DMS53 treated with DMSO at 0.1 percent for 48 hours (cell line): Measurements from ENCODE around the gene COBL.

Experiments
- DNase-seq: peaks from one replicate; lab custom pipeline; 2025; ENCODE audit not compliant: unreplicated experiment; lab: John Stamatoyannopoulos, UW

Gene COBL

GRCh38 chr7:51328351-51328801 lies 11.8 kb upstream of the COBL start:
- peak; percentile 17 for DNase-seq

GRCh38 chr7:51327287-51327717 lies 10.7 kb upstream of the COBL start:
- no peak for DNase-seq

- DNase-seq, result no peak
These were observed 10.2 kb upstream of the COBL start for GRCh38 chr7:51326656-51327286.

GRCh38 chr7:51325908-51326307 lies 9.3 kb upstream of the COBL start:
- no peak for DNase-seq

GRCh38 chr7:51325261-51325676 lies 8.7 kb upstream of the COBL start:
- no peak for DNase-seq

GRCh38 chr7:51324206-51324898 lies 7.7 kb upstream of the COBL start:
- DNase-seq, result no peak

GRCh38 chr7:51321961-51322515 lies 5.4 kb upstream of the COBL start:
- no peak for DNase-seq

GRCh38 chr7:51318886-51319579 lies 2.4 kb upstream of the COBL start:
- peak; percentile 87 for DNase-seq

GRCh38 chr7:51318001-51318400 lies 1.4 kb upstream of the COBL start:
- no peak for DNase-seq

GRCh38 chr7:51317582-51317910 lies 937 bp upstream of the COBL start:
- no peak for DNase-seq

GRCh38 chr7:51316262-51316665 lies 345 bp downstream of the COBL start:
- peak; percentile 32 for DNase-seq

- DNase-seq, result peak; percentile 17
These were observed 982 bp downstream of the COBL start for GRCh38 chr7:51315393-51316261.

- DNase-seq, result no peak
These were observed 1.9 kb downstream of the COBL start for GRCh38 chr7:51314726-51315125.

GRCh38 chr7:51313738-51314425 lies 2.7 kb downstream of the COBL start:
- DNase-seq, result no peak

- no peak for DNase-seq
These were observed 3.5 kb downstream of the COBL start for GRCh38 chr7:51312951-51313737.

- DNase-seq, result no peak
These were observed 5.4 kb downstream of the COBL start for GRCh38 chr7:51311166-51311565.

- DNase-seq, result no peak
These were observed 6.5 kb downstream of the COBL start for GRCh38 chr7:51310131-51310583.

- no peak for DNase-seq
These were observed 7.1 kb downstream of the COBL start for GRCh38 chr7:51309361-51310130.

GRCh38 chr7:51308696-51309095 lies 7.9 kb downstream of the COBL start:
- no peak for DNase-seq
